ENCODE results near the gene GNA12. TPM values are rescaled to one million over a fixed set of nuclear protein-coding genes. Genes with fewer than 3 reads are reported as not detected.

Gene GNA12
- total and polyA plus RNA-seq, 8 donors = 2.0 to 54.6 (median 22.0) TPM

GRCh38 chr7:2776401-2776800, 67.7 kb downstream of the GNA12 start:
- Histone ChIP-seq H3K4me3 (no peak overlapping the region), H3K27me3 (no peaks in the 10 kb centered on the region), H3K27ac (no peak overlapping the region), H3K36me3 (peaks cover 0 to 14% (median 7%) of the 10 kb centered on the region in 4 donors), H3K4me1 (peaks cover 0 to 16% (median 8%) of the 10 kb centered on the region in 4 donors), H3K9me3 (no peaks in the 10 kb centered on the region)
- TF ChIP-seq EP300 (IDR thresholded peaks at IDR 0.05) (no peak), POLR2AphosphoS5 (IDR thresholded peaks at IDR 0.05) (no peak), CTCF (IDR thresholded peaks at IDR 0.05) (no peak), POLR2A (IDR thresholded peaks at IDR 0.05) (no peak)
- no peak for DNase-seq
- 93 to 97% (median 95%) methylated on average over 12 of the region's 12 CpGs for WGBS, 5 donors
- intact Hi-C loops (cut with DNase I; ENCODE audit: low total_unique reads) = no loop called here

- WGBS, 5 donors = 80 to 95% (median 89%) methylated on average over 3 to 4 of the region's 4 CpGs
Observed at GRCh38 chr7:2775785-2776184, 68.3 kb downstream of the GNA12 start.

DNA sequence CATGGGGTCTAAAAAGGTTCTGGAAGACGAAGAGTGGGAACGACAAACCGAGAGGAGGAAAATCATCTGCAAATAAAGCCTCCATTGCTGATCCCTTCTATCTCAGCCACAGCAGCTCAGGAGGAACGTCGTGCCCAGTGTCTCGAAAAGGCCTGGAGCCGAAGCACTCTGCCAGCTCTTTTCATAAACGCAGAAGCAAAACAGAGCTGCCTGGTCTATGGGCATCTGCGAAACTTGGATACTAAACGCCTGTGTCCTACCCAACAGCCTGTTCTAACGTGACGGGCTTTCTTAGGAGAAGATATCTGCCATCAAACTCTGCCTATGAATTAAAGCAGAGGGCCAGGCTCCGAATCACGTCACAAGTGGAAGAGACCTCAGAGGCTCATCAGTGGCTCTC, 68.7 kb downstream of the GNA12 start:
- intact Hi-C loops (cut with DNase I; ENCODE audit: low total_unique reads) = no loop called here
- H3K27ac ChIP-seq = peak overlapping the region in 1 of 5 donors; percentile 55
- H3K4me3 ChIP-seq = no peak overlapping the region
- peaks cover 0 to 14% (median 7%) of the 10 kb centered on the region in 4 donors for H3K36me3 ChIP-seq
- TF ChIP-seq EP300 (IDR thresholded peaks at IDR 0.05) (no peak), POLR2AphosphoS5 (IDR thresholded peaks at IDR 0.05) (no peak), CTCF (IDR thresholded peaks at IDR 0.05) (no peak), POLR2A (IDR thresholded peaks at IDR 0.05) (no peak)
- DNase-seq = peak in 1 of 2 donors; percentile 46
- no peaks in the 10 kb centered on the region for H3K27me3 ChIP-seq
- WGBS, 5 donors = 83 to 90% (median 87%) methylated on average over 14 of the region's 14 CpGs
- peaks cover 0 to 16% (median 8%) of the 10 kb centered on the region in 4 donors for H3K4me1 ChIP-seq
- no peaks in the 10 kb centered on the region for H3K9me3 ChIP-seq

More at GRCh38 chr7:2775785-2776184, 68.3 kb downstream of the GNA12 start:
- no peak for DNase-seq
- Histone ChIP-seq H3K9me3 (no peaks in the 10 kb centered on the region), H3K27ac (peak overlapping the region in 1 of 5 donors; percentile 55), H3K36me3 (peaks cover 0 to 14% (median 7%) of the 10 kb centered on the region in 4 donors), H3K4me3 (no peak overlapping the region), H3K4me1 (peaks cover 0 to 16% (median 8%) of the 10 kb centered on the region in 4 donors), H3K27me3 (no peaks in the 10 kb centered on the region)
- intact Hi-C loops (cut with DNase I; ENCODE audit: low total_unique reads) = no loop called here
- TF ChIP-seq EP300 (IDR thresholded peaks at IDR 0.05) (no peak), CTCF (IDR thresholded peaks at IDR 0.05) (no peak), POLR2A (IDR thresholded peaks at IDR 0.05) (no peak), POLR2AphosphoS5 (IDR thresholded peaks at IDR 0.05) (no peak)

GRCh38 chr7:2774935-2775334, 69.2 kb downstream of the GNA12 start:
- TF ChIP-seq POLR2A (IDR thresholded peaks at IDR 0.05) (no peak), EP300 (IDR thresholded peaks at IDR 0.05) (no peak), POLR2AphosphoS5 (IDR thresholded peaks at IDR 0.05) (no peak), CTCF (IDR thresholded peaks at IDR 0.05) (no peak)
- intact Hi-C loops (cut with DNase I; ENCODE audit: low total_unique reads) = no loop called here
- no peak for DNase-seq
- H3K4me3 ChIP-seq = no peak overlapping the region
- H3K9me3 ChIP-seq = no peaks in the 10 kb centered on the region
- H3K27ac ChIP-seq = peak overlapping the region in 1 of 5 donors; percentile 55
- no peaks in the 10 kb centered on the region for H3K27me3 ChIP-seq
- 78 to 88% (median 85%) methylated on average over 7 of the region's 7 CpGs for WGBS, 5 donors
- peaks cover 0 to 14% (median 7%) of the 10 kb centered on the region in 4 donors for H3K36me3 ChIP-seq
- H3K4me1 ChIP-seq = peaks cover 0 to 16% (median 8%) of the 10 kb centered on the region in 4 donors

Measured in stomach (tissue), 9 donors.